GM12891 (cell line): ENCODE data around the gene MLXIPL.
"Not testable (repeated sequence)": the region's sequence is repeated elsewhere in the genome, so short reads cannot be mapped to it uniquely, and the experiment has no call there.

ENCODE experiments used
- DNase-seq: peaks from one replicate; pipeline ENCODE4 v3.0.0; 2011; ENCODE audit warnings: low spot score; ENCODE audit not compliant: insufficient read length
- FAIRE-seq: peaks from 2 replicates; lab custom pipeline; 2011; peaks lifted over from hg19 to GRCh38; lab: Jason Lieb, UNC
- PAX5 ChIP-seq: IDR thresholded peaks from 2 replicates; pipeline ENCODE4 v1.6.1; 2011; ENCODE audit warnings: low read length, moderate library complexity, mild to moderate bottlenecking; ENCODE audit not compliant: insufficient read depth, severe bottlenecking
- POLR2A ChIP-seq: IDR thresholded peaks from 2 replicates; pipeline ENCODE4 v1.6.1; 2011; ENCODE audit warnings: low read depth, low read length, control low read depth
- POLR2AphosphoS5 ChIP-seq: IDR thresholded peaks from 2 replicates; pipeline ENCODE4 v1.6.1; 2011; ENCODE audit warnings: low read depth, low read length, control low read depth
- POU2F2 ChIP-seq: IDR thresholded peaks from 2 replicates; pipeline ENCODE4 v1.6.1; 2011; ENCODE audit warnings: low read depth, mild to moderate bottlenecking, control low read depth, low read length, moderate library complexity
- SPI1 ChIP-seq: IDR thresholded peaks from 2 replicates; pipeline ENCODE4 v1.6.1; 2011; ENCODE audit warnings: low read depth, low read length, control low read depth
- TAF1 ChIP-seq: IDR thresholded peaks from 2 replicates; pipeline ENCODE4 v1.6.1; 2011; ENCODE audit warnings: low read depth, low read length, control low read depth

MLXIPL gene

DNA sequence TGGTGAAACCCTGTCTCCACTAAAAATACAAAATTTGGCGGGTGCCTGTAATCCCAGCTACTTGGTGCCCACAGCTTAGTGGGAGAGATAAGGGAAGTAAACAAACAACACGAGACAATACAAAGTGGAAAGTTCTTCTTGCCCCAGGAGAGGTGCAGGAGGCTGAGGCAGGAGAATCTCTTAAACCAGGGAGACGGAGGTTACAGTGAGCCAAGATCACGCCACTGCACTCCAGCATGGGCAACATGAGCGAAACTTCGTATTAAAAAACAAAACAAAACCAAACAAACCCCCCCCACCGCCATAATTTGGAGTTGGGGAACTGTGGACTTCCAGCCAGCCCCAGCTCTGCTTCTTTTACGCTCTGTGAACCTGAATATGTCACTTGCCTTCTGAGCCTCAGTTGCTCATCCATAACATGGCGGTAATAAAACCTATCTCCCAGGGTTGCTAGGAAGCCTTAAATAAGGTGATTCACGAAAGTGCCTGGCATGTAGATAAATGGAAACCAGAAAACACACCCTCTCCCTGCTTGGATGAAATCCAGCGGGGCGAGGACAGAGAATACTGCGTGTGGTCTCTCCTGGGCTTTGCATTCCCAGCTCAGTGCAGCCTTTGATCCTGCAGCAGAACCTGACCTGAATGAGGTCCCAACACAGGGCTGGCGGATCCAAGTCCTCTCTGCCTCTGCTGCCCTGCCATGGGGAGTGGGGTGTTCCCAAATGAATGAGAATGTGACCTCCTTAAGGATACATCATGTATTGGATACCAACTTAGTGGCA, 10.2 kb downstream of the MLXIPL start:
- no peak for FAIRE-seq
- TF ChIP-seq PAX5 (no peak), POLR2A (no peak)
- DNase-seq: no peak

DNA sequence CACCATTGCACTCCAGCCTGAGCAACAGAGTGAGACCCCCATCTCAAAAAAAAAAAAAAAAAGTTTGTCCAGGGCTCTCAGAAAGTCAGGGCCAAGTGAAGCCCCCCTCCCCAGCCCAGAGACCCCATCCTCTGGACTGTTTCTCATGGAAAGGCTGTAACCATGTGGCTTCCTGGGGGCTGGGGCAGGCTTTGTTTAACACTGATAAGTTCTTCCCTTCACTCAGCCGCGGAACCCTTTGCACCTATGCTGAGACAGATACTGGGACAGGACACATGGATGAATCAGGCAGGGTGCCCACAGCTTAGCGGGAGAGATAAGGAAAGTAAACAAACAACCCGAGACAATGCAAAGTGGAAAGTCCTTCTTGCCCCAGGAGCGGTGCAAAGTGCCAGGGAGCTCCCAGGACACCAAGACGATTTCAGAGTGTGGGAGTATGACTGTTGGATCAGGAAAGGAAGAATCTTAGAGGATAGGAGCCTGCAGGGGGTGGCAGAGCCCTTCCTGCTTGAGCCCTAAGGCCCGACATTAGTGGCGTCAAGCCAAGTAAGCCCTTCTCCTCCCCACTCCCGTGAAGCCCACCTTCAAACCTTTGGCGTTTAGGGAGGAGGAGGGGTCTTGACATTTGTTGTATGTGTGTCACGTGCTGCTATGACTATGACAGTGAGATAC, 11.6 kb downstream of the MLXIPL start:
- FAIRE-seq: no peak

GRCh38 chr7:73611017-73611555, 13.2 kb downstream of the MLXIPL start:
- FAIRE-seq: no peak
- TF ChIP-seq SPI1 (no peak), POLR2AphosphoS5 (no peak), POLR2A (no peak), TAF1 (no peak), PAX5 (no peak), POU2F2 (no peak)

More for the DNA sequence above, 11.6 kb downstream of the MLXIPL start:
- DNase-seq: no peak
- TF ChIP-seq POU2F2: no peak
- no peak for TF ChIP-seq PAX5
- no peak for TF ChIP-seq TAF1
- no peak for TF ChIP-seq SPI1
- no peak for TF ChIP-seq POLR2A
- no peak for TF ChIP-seq POLR2AphosphoS5

GRCh38 chr7:73610105-73610504, 14.2 kb downstream of the MLXIPL start:
- DNase-seq (no peak), FAIRE-seq (no peak)
- TF ChIP-seq POU2F2 (no peak), POLR2A (no peak), TAF1 (no peak), SPI1 (no peak), PAX5 (no peak), POLR2AphosphoS5 (no peak)

More at GRCh38 chr7:73611017-73611555, 13.2 kb downstream of the MLXIPL start:
- no peak for DNase-seq

GRCh38 chr7:73607692-73607983, 16.7 kb downstream of the MLXIPL start:
- not testable (repeated sequence) for DNase-seq, FAIRE-seq

DNA sequence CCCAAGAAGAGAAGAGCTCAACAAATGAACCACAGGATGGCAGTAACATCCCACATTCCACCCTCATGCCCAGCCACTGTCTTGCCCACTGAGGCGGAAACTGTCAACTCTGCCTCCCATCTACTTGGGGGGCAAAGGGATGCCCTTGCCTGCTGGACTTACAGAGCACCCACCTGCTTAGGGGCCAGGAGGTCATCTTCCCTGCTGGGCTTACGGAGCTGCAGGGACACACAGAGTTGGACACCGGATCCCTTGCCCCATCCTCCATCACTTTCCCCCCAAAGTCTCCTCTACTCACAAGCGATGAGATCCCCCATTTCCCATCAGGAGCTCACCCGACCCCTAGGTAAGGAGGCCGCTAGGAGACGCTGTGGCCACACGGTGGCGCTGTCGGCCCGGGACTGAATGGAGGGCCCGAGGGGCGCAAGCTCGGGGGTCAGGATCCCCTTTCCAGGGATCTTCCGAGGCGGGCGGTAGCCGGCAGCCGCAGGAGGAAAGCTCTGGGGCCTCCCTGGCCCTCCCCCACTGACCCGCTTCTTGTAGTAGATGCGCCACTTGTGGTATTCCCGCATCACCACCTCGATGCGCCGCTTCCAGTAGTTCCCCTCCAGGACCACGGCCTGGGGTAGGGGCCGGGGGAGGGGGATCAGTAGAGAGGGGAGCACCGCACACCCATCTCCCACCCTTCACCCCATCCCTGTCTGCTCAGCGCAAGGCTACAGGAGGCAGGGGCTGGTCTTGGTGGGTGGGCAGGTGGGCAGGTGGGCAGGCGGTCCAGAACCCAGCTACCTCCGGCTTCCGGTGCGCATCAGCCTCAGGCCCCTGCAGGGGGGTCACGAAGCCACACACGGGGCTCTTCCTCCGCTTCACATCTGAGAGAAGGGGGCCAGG, 17.3 kb downstream of the MLXIPL start:
- peak; percentile 69 for FAIRE-seq
- TF ChIP-seq POU2F2: no peak
- no peak for TF ChIP-seq POLR2A
- TF ChIP-seq SPI1: no peak
- no peak for TF ChIP-seq PAX5
- TF ChIP-seq POLR2AphosphoS5: no peak
- no peak for TF ChIP-seq TAF1
- DNase-seq: peak; percentile 92

DNA sequence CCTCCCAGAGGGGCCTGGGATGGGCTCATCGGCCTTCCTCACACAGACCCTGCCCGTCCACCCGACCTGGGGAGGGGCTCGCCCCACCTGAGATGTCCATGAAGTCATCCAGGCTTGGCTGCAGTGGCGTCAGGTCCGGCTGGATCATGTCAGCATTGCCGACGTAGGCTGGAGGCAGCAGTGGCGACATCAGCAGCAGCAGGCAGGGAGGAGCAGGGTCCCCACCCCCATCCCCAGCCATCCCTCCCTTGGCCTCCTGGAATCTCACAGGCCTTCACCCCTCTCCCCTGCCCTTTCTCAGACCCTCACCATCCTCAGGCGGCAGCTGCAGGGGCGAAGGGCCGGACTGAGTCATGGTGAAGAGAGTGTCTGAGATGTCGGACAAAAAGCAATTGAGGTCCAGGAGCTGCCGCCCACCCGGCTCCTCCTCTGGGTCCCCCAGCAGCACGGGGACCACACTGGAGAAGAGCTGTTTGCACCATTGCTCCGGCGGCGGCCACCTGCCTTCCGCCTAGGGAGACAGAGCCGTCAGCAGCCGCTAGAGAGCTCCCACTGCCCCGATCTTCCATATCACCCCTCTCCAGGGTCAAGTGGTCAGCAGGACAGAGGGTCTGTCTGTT, 18.6 kb downstream of the MLXIPL start:
- no peak for FAIRE-seq
- no peak for DNase-seq
- no peak for TF ChIP-seq PAX5
- TF ChIP-seq POLR2A: no peak
- TF ChIP-seq POLR2AphosphoS5: no peak
- TF ChIP-seq TAF1: no peak
- TF ChIP-seq POU2F2: no peak
- no peak for TF ChIP-seq SPI1

- TF ChIP-seq POLR2A (no peak), PAX5 (no peak), SPI1 (no peak), POU2F2 (no peak), POLR2AphosphoS5 (no peak), TAF1 (no peak)
- DNase-seq (no peak), FAIRE-seq (no peak)
These were observed 21.3 kb downstream of the MLXIPL start for GRCh38 chr7:73602721-73603651.

DNA sequence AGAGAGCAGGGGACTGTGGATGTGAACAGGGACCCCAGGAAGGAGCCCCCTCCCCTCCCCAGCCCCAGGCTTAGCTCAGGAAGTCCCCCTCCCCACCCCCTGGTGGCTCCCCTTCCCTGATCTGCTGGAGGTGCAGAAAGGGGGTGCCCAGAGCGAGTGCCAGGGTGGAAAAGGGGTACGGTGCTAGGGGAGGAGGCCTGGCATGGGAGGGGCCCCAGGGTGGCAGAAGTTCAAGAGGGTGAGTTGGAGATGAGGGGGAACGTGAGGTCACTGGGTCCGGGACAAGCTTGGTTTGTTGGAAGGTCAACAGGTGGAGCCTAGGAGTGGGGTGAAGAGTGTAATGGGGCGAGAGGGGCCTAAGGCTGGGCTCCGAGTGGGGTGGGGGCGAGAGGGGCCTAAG, 24.4 kb downstream of the MLXIPL start:
- FAIRE-seq (no peak), DNase-seq (no peak)
- TF ChIP-seq POLR2AphosphoS5: no peak
- TF ChIP-seq TAF1: no peak
- TF ChIP-seq POLR2A: no peak
